ENCODE measurements around the gene TMEM115. TPM values are rescaled to one million over a fixed set of nuclear protein-coding genes. Genes with fewer than 3 reads are reported as not detected.
A peak's percentile ranks its signal among the peaks of the same experiment; 100 is the strongest.

TMEM115 gene
- total and polyA plus RNA-seq, 10 of the 15 experiments (the other 5 are each of a cell fraction or from before 2014, with no cell fraction given) = 1.9 to 18.7 (median 13.2) TPM

GRCh38 chr3:50337175-50337861 lies 22.0 kb downstream of the TMEM115 start (continued):
- peak; percentile 95 for TF ChIP-seq SIN3A (IDR thresholded peaks at IDR 0.05; ENCODE audit: low read depth, low read length)
- TF ChIP-seq SMARCA5 (IDR thresholded peaks at IDR 0.05) = no peak; the same call in 1 of the 2 replicates
- TF ChIP-seq SRF (IDR thresholded peaks at IDR 0.05; ENCODE audit: low read depth in 2 of 2, low read length in 2 of 2) = no peak
- no peak for TF ChIP-seq CUX1 (IDR thresholded peaks at IDR 0.05; ENCODE audit: insufficient replicate concordance, low read depth, low read length)
- no peak for TF ChIP-seq ATF3 (IDR thresholded peaks at IDR 0.05; ENCODE audit: borderline replicate concordance, extremely low read depth, low read depth, low read length)
- no peak for TF ChIP-seq ATF2 (IDR thresholded peaks at IDR 0.05; ENCODE audit: low read length)
- TF ChIP-seq MLLT1 (IDR thresholded peaks at IDR 0.05) = no peak
- TF ChIP-seq CREB1 (IDR thresholded peaks at IDR 0.05; ENCODE audit: low read depth) = no peak
- TF ChIP-seq ZNF687 (IDR thresholded peaks at IDR 0.05) = peak; percentile 62
- peak; percentile 40; the same call in 1 of the 2 replicates for TF ChIP-seq NFYB (IDR thresholded peaks at IDR 0.05; ENCODE audit: insufficient read depth, low read depth, low read length)
- no peak for TF ChIP-seq NFIC (IDR thresholded peaks at IDR 0.05; ENCODE audit: low read depth, low read length)
- peak; percentile 93 for TF ChIP-seq MXI1 (IDR thresholded peaks at IDR 0.05; ENCODE audit: low read depth, low read length)
- no peak for TF ChIP-seq USF2 (IDR thresholded peaks at IDR 0.05; ENCODE audit: borderline replicate concordance, low read depth, low read length)
- peak; percentile 78; the same call in 1 of the 2 replicates for TF ChIP-seq MYB (IDR thresholded peaks at IDR 0.05; ENCODE audit: borderline replicate concordance, low read depth, low read length)
- TF ChIP-seq MTA3 (IDR thresholded peaks at IDR 0.05; ENCODE audit: borderline replicate concordance, low read length) = no peak
